HepG2 (cell line): Measurements from ENCODE around the gene RPH3AL. TPM values are rescaled to one million over a fixed set of nuclear protein-coding genes. Genes with fewer than 3 reads are reported as not detected.
"Not testable (repeated sequence)": the region's sequence is repeated elsewhere in the genome, so short reads cannot be mapped to it uniquely, and the experiment has no call there.

Experiments used
- ATAC-seq: fragments of 200-7000 bp; cut with Tn5 transposase; 3 replicates; pipeline ENCODE4 v1.9.1; 2020; ENCODE audit warnings: mild to moderate bottlenecking, moderate library complexity
- BruUV-seq: library from RNA; stranded (reverse); fragments of 400-500 nt; replicated peaks from 2 replicates; lab custom pipeline; 2021; lab: Mats Ljungman, UMichigan
- CTCF ChIA-PET: fragments of 300-600 bp; formaldehyde crosslinking; extraction: SDS; loops from one replicate; lab custom pipeline; 2021; ENCODE audit warnings: low total read pairs, inconsistent platforms, low intra/inter-chr PET ratio; lab: Yijun Ruan, JAX
- POLR2A ChIA-PET: fragments of 350-600 bp; sonication (Branson Sonifier 250); formaldehyde crosslinking; loops from one replicate; lab custom pipeline; 2020; ENCODE audit warnings: antibody characterized with exemption, inconsistent platforms; lab: Yijun Ruan, JAX
- DNase-seq: peaks from one replicate; pipeline ENCODE4 v3.0.0-alpha.2; 2015; ENCODE audit warnings: low spot score
- FAIRE-seq: peaks from 3 replicates; lab custom pipeline; 2011; peaks lifted over from hg19 to GRCh38; lab: Jason Lieb, UNC
- H2AFZ ChIP-seq: one replicate; pipeline ENCODE4 v1.6.1; 2011; ENCODE audit warnings: low read length, inconsistent platforms
- H3K27ac ChIP-seq: fragments of 300-600 bp; 3 replicates; pipeline ENCODE4 v1.8.0; 2011; ENCODE audit warnings: mixed run types, mild to moderate bottlenecking, mixed read lengths, low read length, inconsistent platforms; ENCODE audit not compliant: insufficient read depth; ENCODE audit errors: extremely low read length
- H3K27me3 ChIP-seq, 2 experiments: fragments of 200-600 bp in 1 of 2; 2 replicates in 1 of 2; 3 replicates in 1 of 2; pipeline versions ENCODE4 v1.6.0 to v1.8.0; 2011; ENCODE audit warnings: low read length in 2 of 2, mild to moderate bottlenecking in 2 of 2, moderate library complexity in 2 of 2, inconsistent platforms in 1 of 2; ENCODE audit not compliant: insufficient read depth in 2 of 2, control insufficient read depth in 1 of 2
- H3K36me3 ChIP-seq, 2 experiments: fragments of 200-600 bp in 1 of 2; replicated peaks in 1 of 2; 2 replicates in 1 of 2; 3 replicates in 1 of 2; pipeline versions ENCODE4 v1.5.1 to v1.8.0; 2011; ENCODE audit warnings: low read length in 2 of 2, inconsistent platforms in 1 of 2; ENCODE audit not compliant: insufficient read depth in 2 of 2, control insufficient read depth in 1 of 2
- H3K4me1 ChIP-seq: 2 replicates; pipeline ENCODE4 v1.5.1; 2012; ENCODE audit warnings: low read length, inconsistent platforms; ENCODE audit not compliant: insufficient read depth
- H3K4me2 ChIP-seq: 2 replicates; pipeline ENCODE4 v1.6.0; 2011; ENCODE audit warnings: low read depth, low read length, inconsistent platforms
- H3K4me3 ChIP-seq, 3 experiments: fragments of 200-600 bp in 1 of 3; sonication (generic), shearing (Covaris generic) in 1 of 3; replicated peaks in 1 of 3; 2 replicates each; pipeline ENCODE4 v1.5.1; 2011 to 2016; ENCODE audit warnings: low read length in 3 of 3, inconsistent platforms in 2 of 3, low read depth in 2 of 3, mild to moderate bottlenecking in 2 of 3, control low read depth in 1 of 3, mixed read lengths in 1 of 3; ENCODE audit not compliant: insufficient read depth in 1 of 3
- H3K79me2 ChIP-seq: one replicate; pipeline ENCODE4 v1.6.1; 2011; ENCODE audit warnings: low read length, inconsistent platforms; ENCODE audit not compliant: insufficient read depth
- H3K9ac ChIP-seq: 2 replicates; pipeline ENCODE4 v1.6.0; 2011; ENCODE audit warnings: mild to moderate bottlenecking, low read depth, low read length, inconsistent platforms; ENCODE audit not compliant: insufficient read depth
- H3K9me3 ChIP-seq: 2 replicates; pipeline ENCODE4 v1.5.1; 2012; ENCODE audit warnings: mild to moderate bottlenecking, low read length
- H4K20me1 ChIP-seq: 2 replicates; pipeline ENCODE4 v1.6.0; 2011; ENCODE audit warnings: inconsistent platforms, mild to moderate bottlenecking, low read length, moderate library complexity; ENCODE audit not compliant: insufficient read depth
- ATF2 ChIP-seq: sonication (generic); formaldehyde crosslinking; IDR thresholded peaks from 2 replicates; pipeline ENCODE4 v1.4.0; 2020; ENCODE audit warnings: missing genetic modification reagents
- DDIT3 ChIP-seq: sonication (generic); formaldehyde crosslinking; IDR thresholded peaks from 2 replicates; pipeline ENCODE4 v1.4.0; 2020; ENCODE audit warnings: mild to moderate bottlenecking, missing genetic modification reagents
- ZNF280D ChIP-seq: sonication (generic); formaldehyde crosslinking; IDR thresholded peaks from 2 replicates; pipeline ENCODE4 v1.5.1; 2020; ENCODE audit warnings: mild to moderate bottlenecking, missing genetic modification reagents
- WGBS: methylation state at CpG from one replicate; pipeline ENCODE4 v1.1.6; 2017; ENCODE audit warnings: low lambda C conversion rate; 5-methylcytosine and 5-hydroxymethylcytosine counted together
- in situ Hi-C: cut with HindIII; loops from 2 replicates; pipeline ENCODE4 v1.10.0; 2017; ENCODE audit warnings: low pct_unique_long_range_greater_than_20kb; ENCODE audit not compliant: extremely low pct_ligation_motif_present
- intact Hi-C: fragments of 100-400 bp; cut with micrococcal nuclease; formaldehyde crosslinking; loops from one replicate; pipeline ENCODE4 v1.10.0; 2022; ENCODE audit not compliant: unreplicated experiment
- polyA plus RNA-seq, 8 experiments: library from polyadenylated mRNA; depleted of rRNA in 3 of 8; stranded (reverse) in 7 of 8; unstranded in 1 of 8; fragments of >200 nt; fragmentation: Illumina TruSeq in 4 of 8; extraction: Trizol in 4 of 8; gene quantifications; 2 replicates each; pipeline versions ENCODE4 v1.2.1 to v1.2.3, GENCODE V29; 2011 to 2016; ENCODE audit warnings: low read depth in 4 of 8, missing spikeins in 1 of 8, mixed read lengths in 1 of 8; ENCODE audit not compliant: insufficient read depth in 1 of 8
- total RNA-seq, 5 experiments: library from RNA; depleted of rRNA; stranded (reverse); fragments of >200 nt; fragmentation: Illumina TruSeq; extraction: Trizol; gene quantifications; 2 replicates each; pipeline ENCODE4 v1.2.3, GENCODE V29; 2016; ENCODE audit warnings: low read depth in 1 of 5

The RPH3AL gene
- total and polyA plus RNA-seq, 2 of the 13 experiments (the other 11 are each of a cell fraction or from before 2014, with no cell fraction given) = 7.8 to 16.4 TPM

GRCh38 chr17:199191-199604 lies 153.4 kb downstream of the RPH3AL start (continued):
- TF ChIP-seq ATF2 = no peak
- no peak for TF ChIP-seq DDIT3 (CRISPR knock-in tag)
- no peak for TF ChIP-seq ZNF280D (CRISPR knock-in tag)

GRCh38 chr17:198225-198624 lies 154.4 kb downstream of the RPH3AL start:
- H3K9me3 ChIP-seq, ATAC-seq, H3K9ac ChIP-seq, H3K27ac ChIP-seq, DNase-seq, in situ Hi-C loops, POLR2A ChIA-PET, H3K79me2 ChIP-seq, H3K36me3 ChIP-seq, H3K4me2 ChIP-seq, intact Hi-C loops, H4K20me1 ChIP-seq, FAIRE-seq, BruUV-seq, H2AFZ ChIP-seq, H3K4me3 ChIP-seq, CTCF ChIA-PET: not testable (repeated sequence)
- Histone ChIP-seq H3K27me3 (peaks cover 2 to 30% of the 10 kb centered on the region in 2 experiments; a peak in 3 of 5 replicates), H3K4me1 (peaks cover 28% of the 10 kb centered on the region)
- WGBS = 85% methylated on average over 10 of the region's 15 CpGs
